Cardiac fibroblast (primary cell): ENCODE data around the gene CFAP91.

Experiments used
- DNase-seq, 2 donors: peaks; one replicate each; pipeline versions ENCODE4 v3.0.0 to v3.0.0-alpha.2; 2010; ENCODE audit warnings: low read depth in 2 of 2
- H3K4me3 ChIP-seq, 2 donors: replicated peaks in 1 of 2; 1 replicate in 1 of 2; 2 replicates in 1 of 2; pipeline ENCODE4 v1.5.1; 2011; ENCODE audit warnings: low read depth in 2 of 2, low read length in 2 of 2, mild to moderate bottlenecking in 2 of 2, moderate library complexity in 1 of 2
- CTCF ChIP-seq: IDR thresholded peaks from one replicate; pipeline ENCODE4 v1.5.1; 2011; ENCODE audit warnings: low read depth, mild to moderate bottlenecking, low read length, inconsistent platforms

CFAP91 gene

GRCh38 chr3:119741657-119742590 is 39.1 kb downstream of the CFAP91 start:
- no peak for TF ChIP-seq CTCF
- H3K4me3 ChIP-seq, result no peak overlapping the region
- no peak for DNase-seq

- no peak for DNase-seq
- H3K4me3 ChIP-seq, result no peak overlapping the region
- TF ChIP-seq CTCF, result no peak
Observed at GRCh38 chr3:119743921-119744320, 41.1 kb downstream of the CFAP91 start.

GRCh38 chr3:119745942-119746341 is 43.1 kb downstream of the CFAP91 start:
- no peak for TF ChIP-seq CTCF
- no peak overlapping the region for H3K4me3 ChIP-seq
- no peak for DNase-seq

GRCh38 chr3:119746423-119746822 is 43.6 kb downstream of the CFAP91 start:
- DNase-seq, result no peak
- no peak for TF ChIP-seq CTCF
- no peak overlapping the region for H3K4me3 ChIP-seq

GRCh38 chr3:119747357-119747756 is 44.5 kb downstream of the CFAP91 start:
- no peak for TF ChIP-seq CTCF
- DNase-seq, result no peak
- H3K4me3 ChIP-seq, result no peak overlapping the region

- no peak for DNase-seq
- TF ChIP-seq CTCF, result no peak
- H3K4me3 ChIP-seq, result no peak overlapping the region
Observed at GRCh38 chr3:119748991-119749390, 46.2 kb downstream of the CFAP91 start.
